HepG2 (cell line): ENCODE data around the gene ABCC12. TPM values are rescaled to one million over a fixed set of nuclear protein-coding genes. Genes with fewer than 3 reads are reported as not detected.
A peak's percentile ranks its signal among the peaks of the same experiment; 100 is the strongest.

Experiments used
- ATAC-seq: fragments of 200-7000 bp; cut with Tn5 transposase; 3 replicates; pipeline ENCODE4 v1.9.1; 2020; ENCODE audit warnings: mild to moderate bottlenecking, moderate library complexity
- BruUV-seq: library from RNA; stranded (reverse); fragments of 400-500 nt; replicated peaks from 2 replicates; lab custom pipeline; 2021; lab: Mats Ljungman, UMichigan
- CTCF ChIA-PET: fragments of 300-600 bp; formaldehyde crosslinking; extraction: SDS; loops from one replicate; lab custom pipeline; 2021; ENCODE audit warnings: low total read pairs, inconsistent platforms, low intra/inter-chr PET ratio; lab: Yijun Ruan, JAX
- POLR2A ChIA-PET: fragments of 350-600 bp; sonication (Branson Sonifier 250); formaldehyde crosslinking; loops from one replicate; lab custom pipeline; 2020; ENCODE audit warnings: antibody characterized with exemption, inconsistent platforms; lab: Yijun Ruan, JAX
- DNase-seq: peaks from one replicate; pipeline ENCODE4 v3.0.0-alpha.2; 2015; ENCODE audit warnings: low spot score
- FAIRE-seq: peaks from 3 replicates; lab custom pipeline; 2011; peaks lifted over from hg19 to GRCh38; lab: Jason Lieb, UNC
- H2AFZ ChIP-seq: one replicate; pipeline ENCODE4 v1.6.1; 2011; ENCODE audit warnings: low read length, inconsistent platforms
- H3K27ac ChIP-seq: fragments of 300-600 bp; 3 replicates; pipeline ENCODE4 v1.8.0; 2011; ENCODE audit warnings: mixed run types, mild to moderate bottlenecking, mixed read lengths, low read length, inconsistent platforms; ENCODE audit not compliant: insufficient read depth; ENCODE audit errors: extremely low read length
- H3K27me3 ChIP-seq, 2 experiments: fragments of 200-600 bp in 1 of 2; 2 replicates in 1 of 2; 3 replicates in 1 of 2; pipeline versions ENCODE4 v1.6.0 to v1.8.0; 2011; ENCODE audit warnings: low read length in 2 of 2, mild to moderate bottlenecking in 2 of 2, moderate library complexity in 2 of 2, inconsistent platforms in 1 of 2; ENCODE audit not compliant: insufficient read depth in 2 of 2, control insufficient read depth in 1 of 2
- H3K36me3 ChIP-seq, 2 experiments: fragments of 200-600 bp in 1 of 2; replicated peaks in 1 of 2; 2 replicates in 1 of 2; 3 replicates in 1 of 2; pipeline versions ENCODE4 v1.5.1 to v1.8.0; 2011; ENCODE audit warnings: low read length in 2 of 2, inconsistent platforms in 1 of 2; ENCODE audit not compliant: insufficient read depth in 2 of 2, control insufficient read depth in 1 of 2
- H3K4me1 ChIP-seq: 2 replicates; pipeline ENCODE4 v1.5.1; 2012; ENCODE audit warnings: low read length, inconsistent platforms; ENCODE audit not compliant: insufficient read depth
- H3K4me2 ChIP-seq: 2 replicates; pipeline ENCODE4 v1.6.0; 2011; ENCODE audit warnings: low read depth, low read length, inconsistent platforms
- H3K4me3 ChIP-seq, 3 experiments: fragments of 200-600 bp in 1 of 3; sonication (generic), shearing (Covaris generic) in 1 of 3; replicated peaks in 1 of 3; 2 replicates each; pipeline ENCODE4 v1.5.1; 2011 to 2016; ENCODE audit warnings: low read length in 3 of 3, inconsistent platforms in 2 of 3, low read depth in 2 of 3, mild to moderate bottlenecking in 2 of 3, control low read depth in 1 of 3, mixed read lengths in 1 of 3; ENCODE audit not compliant: insufficient read depth in 1 of 3
- H3K79me2 ChIP-seq: one replicate; pipeline ENCODE4 v1.6.1; 2011; ENCODE audit warnings: low read length, inconsistent platforms; ENCODE audit not compliant: insufficient read depth
- H3K9ac ChIP-seq: 2 replicates; pipeline ENCODE4 v1.6.0; 2011; ENCODE audit warnings: mild to moderate bottlenecking, low read depth, low read length, inconsistent platforms; ENCODE audit not compliant: insufficient read depth
- H3K9me3 ChIP-seq: 2 replicates; pipeline ENCODE4 v1.5.1; 2012; ENCODE audit warnings: mild to moderate bottlenecking, low read length
- H4K20me1 ChIP-seq: 2 replicates; pipeline ENCODE4 v1.6.0; 2011; ENCODE audit warnings: inconsistent platforms, mild to moderate bottlenecking, low read length, moderate library complexity; ENCODE audit not compliant: insufficient read depth
- FOXK2 ChIP-seq: fragments of 450-650 bp; IDR thresholded peaks from 2 replicates; pipeline ENCODE4 v1.6.1; 2016
- HMGA1 ChIP-seq: sonication (generic); formaldehyde crosslinking; conservative IDR thresholded peaks from 2 replicates; pipeline ENCODE4 v1.4.0; 2020; ENCODE audit warnings: missing genetic modification reagents
- HMGXB4 ChIP-seq, 2 experiments: sonication (generic) in 1 of 2; formaldehyde crosslinking in 1 of 2; IDR thresholded peaks; 2 replicates each; pipeline versions ENCODE4 v1.4.0 to v1.6.1; 2018 to 2020; ENCODE audit warnings: missing genetic modification reagents in 2 of 2, borderline replicate concordance in 1 of 2, low read depth in 1 of 2, mild to moderate bottlenecking in 1 of 2, missing biosample characterization in 1 of 2
- HNRNPLL ChIP-seq: fragments of 200-400 bp; formaldehyde crosslinking; IDR thresholded peaks from 2 replicates; pipeline ENCODE4 v1.6.1; 2017; ENCODE audit warnings: mild to moderate bottlenecking, low read depth, low read length; ENCODE audit not compliant: poor library complexity, severe bottlenecking
- KDM1A ChIP-seq: IDR thresholded peaks from 2 replicates; pipeline ENCODE4 v1.6.1; 2016; ENCODE audit warnings: missing compliant biosample characterization
- KDM5A ChIP-seq: fragments of 200-600 bp; sonication (generic); IDR thresholded peaks from 2 replicates; pipeline ENCODE4 v1.7.0; 2018; ENCODE audit warnings: antibody characterized with exemption, mild to moderate bottlenecking, low read length, borderline replicate concordance
- MLX ChIP-seq: IDR thresholded peaks from 2 replicates; pipeline ENCODE4 v1.6.1; 2016
- MNT ChIP-seq: fragments of 450-650 bp; IDR thresholded peaks from 2 replicates; pipeline ENCODE4 v1.6.1; 2016
- NR2F6 ChIP-seq, 2 experiments: IDR thresholded peaks; 2 replicates each; pipeline ENCODE4 v1.6.1; 2016; ENCODE audit warnings: antibody characterized with exemption in 1 of 2, mild to moderate bottlenecking in 1 of 2
- NR3C1 ChIP-seq: sonication (generic); formaldehyde crosslinking; IDR thresholded peaks from 2 replicates; pipeline ENCODE4 v1.4.0; 2020; ENCODE audit warnings: missing genetic modification reagents
- PPARG ChIP-seq: conservative IDR thresholded peaks from 2 replicates; pipeline ENCODE4 v1.6.1; 2016; ENCODE audit warnings: missing biosample characterization, missing genetic modification reagents
- RELA ChIP-seq: sonication (generic); formaldehyde crosslinking; IDR thresholded peaks from 2 replicates; pipeline ENCODE4 v1.4.0; 2020; ENCODE audit warnings: missing genetic modification reagents
- ZNF704 ChIP-seq: sonication (generic); formaldehyde crosslinking; IDR thresholded peaks from 2 replicates; pipeline ENCODE4 v1.8.1; 2023; ENCODE audit warnings: mild to moderate bottlenecking, inconsistent platforms, moderate library complexity, missing genetic modification reagents, borderline replicate concordance
- ZNF766 ChIP-seq: sonication (generic); formaldehyde crosslinking; IDR thresholded peaks from 2 replicates; pipeline ENCODE4 v1.5.0; 2020; ENCODE audit warnings: missing genetic modification reagents, borderline replicate concordance
- ZSCAN12 ChIP-seq: sonication (generic); formaldehyde crosslinking; IDR thresholded peaks from 2 replicates; pipeline ENCODE4 v1.9.0; 2021; ENCODE audit warnings: mild to moderate bottlenecking, missing genetic modification reagents
- WGBS: methylation state at CpG from one replicate; pipeline ENCODE4 v1.1.6; 2017; ENCODE audit warnings: low lambda C conversion rate; 5-methylcytosine and 5-hydroxymethylcytosine counted together
- in situ Hi-C: cut with HindIII; loops from 2 replicates; pipeline ENCODE4 v1.10.0; 2017; ENCODE audit warnings: low pct_unique_long_range_greater_than_20kb; ENCODE audit not compliant: extremely low pct_ligation_motif_present
- intact Hi-C: fragments of 100-400 bp; cut with micrococcal nuclease; formaldehyde crosslinking; loops from one replicate; pipeline ENCODE4 v1.10.0; 2022; ENCODE audit not compliant: unreplicated experiment
- polyA plus RNA-seq, 8 experiments: library from polyadenylated mRNA; depleted of rRNA in 3 of 8; stranded (reverse) in 7 of 8; unstranded in 1 of 8; fragments of >200 nt; fragmentation: Illumina TruSeq in 4 of 8; extraction: Trizol in 4 of 8; gene quantifications; 2 replicates each; pipeline versions ENCODE4 v1.2.1 to v1.2.3, GENCODE V29; 2011 to 2016; ENCODE audit warnings: low read depth in 4 of 8, missing spikeins in 1 of 8, mixed read lengths in 1 of 8; ENCODE audit not compliant: insufficient read depth in 1 of 8
- total RNA-seq, 5 experiments: library from RNA; depleted of rRNA; stranded (reverse); fragments of >200 nt; fragmentation: Illumina TruSeq; extraction: Trizol; gene quantifications; 2 replicates each; pipeline ENCODE4 v1.2.3, GENCODE V29; 2016; ENCODE audit warnings: low read depth in 1 of 5

ABCC12 gene
- total and polyA plus RNA-seq, 2 of the 13 experiments (the other 11 are each of a cell fraction or from before 2014, with no cell fraction given): not detected

- Histone ChIP-seq H3K9me3 (no peaks in the 10 kb centered on the region), H3K27me3 (peaks cover 0 to 27% of the 10 kb centered on the region in 2 experiments; a peak in 2 of 5 replicates), H3K4me2 (no peak overlapping the region), H3K36me3 (no peaks in the 10 kb centered on the region), H3K27ac (no peak overlapping the region), H3K9ac (no peak overlapping the region), H3K4me3 (no peak overlapping the region), H3K79me2 (no peaks in the 10 kb centered on the region), H2AFZ (no peak overlapping the region), H4K20me1 (no peaks in the 10 kb centered on the region), H3K4me1 (no peaks in the 10 kb centered on the region)
- DNase-seq: no peak
- no TSS peak for BruUV-seq
- ATAC-seq: no peak
- FAIRE-seq: no peak
- WGBS: 59% methylated on average over 4 of the region's 4 CpGs
- POLR2A ChIA-PET: no interaction called here
- in situ Hi-C loops (no loop called here), intact Hi-C loops (no loop called here)
- TF ChIP-seq MNT (peak; percentile 59), HMGA1 (no peak)
- CTCF ChIA-PET: no interaction called here
These were observed 9.1 kb downstream of the ABCC12 start for GRCh38 chr16:48146710-48147109.

- no TSS peak for BruUV-seq
- in situ Hi-C loops: no loop called here
- peaks cover 0 to 27% of the 10 kb centered on the region in 2 experiments; a peak in 2 of 5 replicates for H3K27me3 ChIP-seq
- TF ChIP-seq NR2F6 (IDR thresholded peaks at IDR 0.05): no peak
- TF ChIP-seq NR2F6 (CRISPR knock-in tag; IDR thresholded peaks at IDR 0.05): no peak
- no peak for TF ChIP-seq NR3C1 (CRISPR knock-in tag)
- no peak for TF ChIP-seq KDM1A (CRISPR knock-in tag)
- TF ChIP-seq MLX: no peak
- no peak for TF ChIP-seq FOXK2
- no peak for TF ChIP-seq HMGXB4 (CRISPR knock-in tag; IDR thresholded peaks at IDR 0.05; ENCODE audit: borderline replicate concordance in 1 of 2, low read depth in 1 of 2)
- no peak for TF ChIP-seq ZNF704
- no peak for TF ChIP-seq ZNF766 (CRISPR knock-in tag)
- no peak for TF ChIP-seq RELA (CRISPR knock-in tag)
- no peak for TF ChIP-seq PPARG
- TF ChIP-seq ZSCAN12 (CRISPR knock-in tag): no peak
- no peak for TF ChIP-seq KDM5A
- TF ChIP-seq HNRNPLL: no peak
These were observed 9.7 kb downstream of the ABCC12 start for GRCh38 chr16:48146131-48146530.

More at GRCh38 chr16:48146131-48146530, 9.7 kb downstream of the ABCC12 start:
- Histone ChIP-seq H3K79me2 (no peaks in the 10 kb centered on the region), H3K4me2 (no peak overlapping the region), H3K36me3 (no peaks in the 10 kb centered on the region), H4K20me1 (no peaks in the 10 kb centered on the region), H3K4me3 (no peak overlapping the region), H3K9ac (no peak overlapping the region), H3K9me3 (no peaks in the 10 kb centered on the region), H2AFZ (no peak overlapping the region), H3K4me1 (no peaks in the 10 kb centered on the region), H3K27ac (no peak overlapping the region)
- DNase-seq: no peak
- POLR2A ChIA-PET: no interaction called here
- intact Hi-C loops: no loop called here
- WGBS: 20% methylated on average over 7 of the region's 7 CpGs
- ATAC-seq: no peak
- CTCF ChIA-PET: no interaction called here
- FAIRE-seq: no peak
